IPS-18c (cell line): ENCODE measurements around the gene IL7R.

Experiments
- H3K4me3 ChIP-seq: 2 replicates; pipeline ENCODE4 v1.7.0; 2013; ENCODE audit warnings: low read depth, mild to moderate bottlenecking, low read length, moderate library complexity; ENCODE audit not compliant: insufficient read depth
- H3K9me3 ChIP-seq: one replicate; pipeline ENCODE4 v1.6.1; 2013; ENCODE audit warnings: mild to moderate bottlenecking, low read length, moderate library complexity; ENCODE audit not compliant: control insufficient read depth, insufficient read depth

IL7R gene

DNA sequence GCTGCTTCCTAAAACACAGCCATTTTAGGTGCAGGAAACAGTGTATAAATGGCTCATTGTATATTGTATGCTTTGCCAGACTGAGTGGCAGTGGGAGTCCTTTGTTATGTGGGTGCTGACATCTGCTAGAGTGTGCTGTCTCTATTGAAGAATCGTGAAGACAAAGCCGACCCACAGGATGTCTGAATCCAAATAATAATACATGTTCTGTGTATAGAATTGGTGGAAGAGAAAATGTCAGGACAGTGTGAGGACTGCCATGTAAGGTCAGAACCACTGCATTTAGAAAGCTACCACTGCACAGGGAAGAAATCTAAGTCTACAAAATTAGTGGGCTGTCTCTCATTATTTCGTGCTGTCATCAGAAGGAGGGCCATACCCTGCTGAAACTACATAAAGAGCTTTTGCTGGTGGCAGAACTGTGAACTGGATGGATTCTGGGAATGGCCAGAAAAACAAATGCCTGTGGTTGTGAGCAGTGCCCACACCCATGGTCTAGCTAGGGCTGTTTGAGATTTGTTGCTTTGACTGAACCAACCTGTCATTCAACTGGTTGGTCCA lies 2.5 kb downstream of the IL7R start:
- H3K4me3 ChIP-seq: no peak overlapping the region

DNA sequence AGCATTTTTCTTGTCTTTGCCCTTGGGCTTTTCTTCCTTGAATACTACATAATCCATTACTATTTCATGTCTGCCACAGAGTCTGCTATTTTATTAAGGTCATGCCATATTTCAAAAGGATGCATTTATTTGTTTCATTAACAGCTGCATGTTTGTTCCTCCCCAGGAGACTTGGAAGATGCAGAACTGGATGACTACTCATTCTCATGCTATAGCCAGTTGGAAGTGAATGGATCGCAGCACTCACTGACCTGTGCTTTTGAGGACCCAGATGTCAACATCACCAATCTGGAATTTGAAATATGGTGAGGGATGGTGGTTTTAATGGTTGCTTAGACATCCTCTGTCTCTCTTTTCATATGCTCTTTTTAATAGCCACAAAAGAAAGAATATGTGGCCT lies 4.0 kb downstream of the IL7R start:
- Histone ChIP-seq H3K9me3 (peaks cover 4% of the 10 kb centered on the region), H3K4me3 (no peak overlapping the region)

More for the DNA sequence above, 2.5 kb downstream of the IL7R start:
- peaks cover 4% of the 10 kb centered on the region for H3K9me3 ChIP-seq

DNA sequence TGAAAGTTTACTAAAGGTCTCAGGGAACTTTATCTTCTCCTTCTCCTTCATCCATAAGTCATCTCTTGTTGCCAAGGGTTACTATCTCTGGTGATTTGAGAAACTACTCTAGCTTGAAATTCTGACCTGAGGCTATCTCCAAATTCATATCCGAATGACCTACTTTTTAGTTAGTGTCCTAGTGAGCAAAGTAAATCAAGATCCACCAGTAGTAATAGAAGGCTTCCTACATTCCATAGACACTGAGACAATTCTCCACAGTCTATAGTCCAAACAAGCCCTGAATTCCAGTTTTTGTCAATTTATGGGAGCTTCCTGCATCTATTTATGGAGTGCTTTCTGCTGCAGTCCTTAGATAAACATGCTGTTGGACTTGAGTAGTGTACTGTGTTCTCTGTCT lies 5.0 kb downstream of the IL7R start:
- Histone ChIP-seq H3K4me3 (no peak overlapping the region), H3K9me3 (peaks cover 4% of the 10 kb centered on the region)

DNA sequence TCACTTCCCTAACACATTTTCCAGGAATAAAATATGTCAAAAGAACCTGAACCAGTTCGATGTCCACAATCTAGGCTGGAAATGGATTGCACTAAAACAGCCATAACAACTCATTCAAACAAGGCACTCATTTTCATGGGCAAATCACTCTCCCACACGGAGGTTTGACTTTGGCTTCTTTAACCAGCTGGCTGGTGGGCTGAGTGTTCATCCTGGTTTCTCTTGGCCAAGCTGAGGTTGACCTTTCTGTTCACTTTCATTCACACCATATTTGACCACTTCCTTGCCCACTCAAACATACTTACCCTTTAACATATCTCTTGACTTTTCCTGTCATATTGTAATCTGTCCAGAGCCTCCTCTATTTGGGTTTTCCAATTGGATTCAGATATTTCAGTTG lies 5.4 kb downstream of the IL7R start:
- H3K9me3 ChIP-seq: peaks cover 4% of the 10 kb centered on the region
- no peak overlapping the region for H3K4me3 ChIP-seq

- peaks cover 4% of the 10 kb centered on the region for H3K9me3 ChIP-seq
- H3K4me3 ChIP-seq: no peak overlapping the region
Measured at GRCh38 chr5:35863159-35863558, 6.5 kb downstream of the IL7R start.

DNA sequence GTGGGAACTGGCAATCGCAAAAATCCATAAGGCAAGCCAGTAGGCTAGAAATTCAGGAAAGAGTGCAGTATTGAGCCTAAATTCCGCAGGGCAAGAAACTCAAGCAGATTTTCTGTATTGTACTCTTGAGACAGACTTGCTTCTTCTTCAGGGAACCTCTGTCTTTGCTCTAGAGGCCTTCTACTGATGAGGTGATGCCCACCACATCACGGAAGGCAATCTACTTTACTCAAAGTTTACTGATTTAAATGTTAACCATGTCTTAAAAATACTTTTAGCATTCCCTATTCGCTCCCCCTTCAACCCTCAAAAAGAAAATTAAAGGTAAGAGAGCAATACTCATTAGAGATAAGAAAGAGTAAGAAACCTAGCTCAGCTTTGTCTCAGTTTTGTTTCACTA lies 11.3 kb downstream of the IL7R start:
- Histone ChIP-seq H3K4me3 (no peak overlapping the region), H3K9me3 (peaks cover 2% of the 10 kb centered on the region)

DNA sequence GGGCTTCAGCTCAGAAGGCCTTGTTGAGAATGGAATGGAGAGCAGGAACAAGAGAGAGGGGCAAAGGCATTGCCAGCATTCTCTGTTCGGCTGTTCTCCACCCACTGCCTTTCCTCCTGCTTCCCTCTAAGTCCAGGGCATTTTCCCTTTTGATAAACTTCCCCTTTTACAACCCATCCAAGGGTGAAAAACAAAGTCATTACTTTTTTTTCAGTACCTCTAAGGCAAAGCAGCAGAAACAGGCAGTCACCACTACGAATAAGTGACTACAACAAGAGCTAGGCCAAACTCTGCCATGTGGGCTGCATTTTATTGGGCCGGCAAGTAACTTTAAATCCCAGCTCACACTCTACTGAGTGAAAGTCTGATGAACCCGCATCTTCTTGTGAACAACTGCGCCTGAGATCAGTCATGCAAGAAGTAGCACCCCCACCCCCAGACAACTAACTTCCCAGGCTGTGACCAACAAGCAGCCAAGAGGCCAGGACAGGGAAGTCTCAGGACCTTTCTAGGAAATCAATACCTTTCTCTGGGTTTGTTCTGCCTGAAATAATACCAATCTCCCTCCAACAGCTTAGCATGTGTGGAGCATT lies 13.1 kb downstream of the IL7R start:
- H3K4me3 ChIP-seq: no peak overlapping the region
- H3K9me3 ChIP-seq: peaks cover 2% of the 10 kb centered on the region

GRCh38 chr5:35870605-35871004 lies 13.9 kb downstream of the IL7R start:
- peaks cover 2% of the 10 kb centered on the region for H3K9me3 ChIP-seq
- no peak overlapping the region for H3K4me3 ChIP-seq

- peaks cover 2% of the 10 kb centered on the region for H3K9me3 ChIP-seq
Measured at GRCh38 chr5:35876454-35876853, 19.8 kb downstream of the IL7R start.

GRCh38 chr5:35876922-35877321 lies 20.2 kb downstream of the IL7R start:
- no peak overlapping the region for H3K4me3 ChIP-seq

More at GRCh38 chr5:35876454-35876853, 19.8 kb downstream of the IL7R start:
- H3K4me3 ChIP-seq: no peak overlapping the region

DNA sequence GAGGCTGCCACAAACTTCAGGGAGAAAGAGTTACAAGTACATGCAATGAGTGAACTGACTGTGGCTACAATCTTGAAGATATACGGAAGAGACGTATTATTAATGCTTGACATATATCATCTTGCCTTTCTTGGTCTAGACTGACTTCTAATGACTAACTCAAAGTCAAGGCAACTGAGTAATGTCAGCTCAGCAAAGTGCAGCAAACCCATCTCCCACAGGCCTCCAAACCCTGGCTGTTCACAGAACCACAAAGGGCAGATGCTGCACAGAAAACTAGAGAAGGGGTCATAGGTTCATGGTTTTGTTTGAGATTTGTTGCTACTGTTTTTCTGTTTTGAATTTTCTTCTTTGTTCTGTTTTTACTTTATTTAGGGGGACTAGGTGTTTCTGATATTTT lies 21.0 kb downstream of the IL7R start:
- Histone ChIP-seq H3K4me3 (no peak overlapping the region), H3K9me3 (no peaks in the 10 kb centered on the region)

More at GRCh38 chr5:35876922-35877321, 20.2 kb downstream of the IL7R start:
- H3K9me3 ChIP-seq: peaks cover under 1% of the 10 kb centered on the region

GRCh38 chr5:35878079-35878478 lies 21.4 kb downstream of the IL7R start:
- H3K9me3 ChIP-seq: no peaks in the 10 kb centered on the region
- H3K4me3 ChIP-seq: no peak overlapping the region

DNA sequence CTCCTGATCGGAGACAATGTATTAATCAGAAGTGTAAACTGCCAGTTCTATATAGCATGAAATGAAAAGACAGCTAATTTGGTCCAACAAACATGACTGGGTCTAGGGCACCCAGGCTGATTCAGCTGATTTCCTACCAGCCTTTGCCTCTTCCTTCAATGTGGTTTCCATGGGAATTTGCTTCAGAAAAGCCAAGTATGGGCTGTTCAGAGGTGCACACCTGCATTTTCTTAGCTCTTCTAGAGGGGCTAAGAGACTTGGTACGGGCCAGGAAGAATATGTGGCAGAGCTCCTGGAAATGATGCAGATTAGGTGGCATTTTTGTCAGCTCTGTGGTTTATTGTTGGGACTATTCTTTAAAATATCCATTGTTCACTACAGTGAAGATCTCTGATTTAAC lies 22.4 kb downstream of the IL7R start:
- Histone ChIP-seq H3K9me3 (no peaks in the 10 kb centered on the region), H3K4me3 (no peak overlapping the region)

- no peak overlapping the region for H3K4me3 ChIP-seq
- H3K9me3 ChIP-seq: no peaks in the 10 kb centered on the region
Measured at GRCh38 chr5:35879649-35880048, 23.0 kb downstream of the IL7R start.

GRCh38 chr5:35880156-35880555 lies 23.5 kb downstream of the IL7R start:
- H3K4me3 ChIP-seq: no peak overlapping the region

DNA sequence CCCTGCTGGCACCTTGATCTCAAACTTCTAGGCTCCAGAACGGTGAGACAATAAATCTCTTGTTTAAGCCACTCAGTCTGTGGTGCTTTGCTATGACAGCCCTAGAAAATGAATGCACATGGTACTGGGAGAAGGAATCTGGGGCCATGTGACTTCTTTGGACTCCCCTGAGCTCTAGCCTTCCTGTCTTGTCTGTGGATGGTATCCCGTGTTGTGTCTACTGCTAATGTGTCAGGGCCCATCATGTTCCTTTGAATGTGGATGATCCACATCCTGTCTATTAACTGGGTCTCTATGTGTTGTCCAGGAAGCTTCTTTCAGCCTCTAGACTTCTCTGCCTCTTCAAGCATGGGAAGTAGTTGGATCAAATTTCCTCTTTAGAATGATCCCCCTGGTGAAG lies 25.1 kb downstream of the IL7R start:
- Histone ChIP-seq H3K9me3 (no peaks in the 10 kb centered on the region), H3K4me3 (no peak overlapping the region)

More at GRCh38 chr5:35880156-35880555, 23.5 kb downstream of the IL7R start:
- H3K9me3 ChIP-seq: no peaks in the 10 kb centered on the region

- no peak overlapping the region for H3K4me3 ChIP-seq
- no peaks in the 10 kb centered on the region for H3K9me3 ChIP-seq
Measured at GRCh38 chr5:35884191-35884769, 27.6 kb downstream of the IL7R start.

- no peaks in the 10 kb centered on the region for H3K9me3 ChIP-seq
- H3K4me3 ChIP-seq: no peak overlapping the region
Measured at GRCh38 chr5:35884773-35885172, 28.1 kb downstream of the IL7R start.

- Histone ChIP-seq H3K4me3 (no peak overlapping the region), H3K9me3 (no peaks in the 10 kb centered on the region)
Measured at GRCh38 chr5:35886381-35886780, 29.7 kb downstream of the IL7R start.
